Fibroblast of villous mesenchyme (primary cell): ENCODE measurements around the gene SMCP. TPM values are rescaled to one million over a fixed set of nuclear protein-coding genes. Genes with fewer than 3 reads are reported as not detected.

Source experiments
- DNase-seq: peaks from one replicate; pipeline ENCODE4 v3.0.0-alpha.2; 2010; ENCODE audit warnings: low read depth
- H3K4me3 ChIP-seq: 2 replicates; pipeline ENCODE4 v1.5.1; 2011; ENCODE audit warnings: low read depth, mild to moderate bottlenecking, low read length
- total RNA-seq: library from RNA; depleted of rRNA; stranded (reverse); fragments of >200 nt; gene quantifications from 2 replicates; pipeline ENCODE4 v1.2.3, GENCODE V29; 2012
- TF ChIP-seq, protein P1 (sequence below): IDR thresholded peaks from 2 replicates; pipeline ENCODE4 v1.5.1; 2012; ENCODE audit warnings: low read depth, mild to moderate bottlenecking, low read length; ENCODE audit not compliant: insufficient read depth

Gene SMCP
- total RNA-seq, 1 donor: not detected

DNA sequence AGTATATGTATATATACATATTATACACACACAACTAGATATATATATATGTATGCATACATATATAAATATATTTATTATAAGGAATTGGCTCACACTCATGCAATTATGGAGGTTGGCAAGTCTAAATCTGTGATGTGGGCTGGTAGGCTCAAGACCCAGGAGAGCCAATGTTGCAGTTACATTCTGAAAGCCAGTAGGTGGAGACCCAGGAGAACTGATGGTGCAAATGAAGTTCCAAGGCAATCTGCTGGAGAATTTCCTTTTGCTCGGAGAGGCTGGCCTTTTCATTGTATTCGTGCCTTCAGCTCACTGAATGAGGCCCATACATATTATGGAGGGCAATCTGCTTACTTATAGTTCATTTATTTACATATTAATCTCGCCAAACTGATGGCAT lies 39.7 kb downstream of the SMCP start:
- DNase-seq: no peak
- TF ChIP-seq, protein P1, sequence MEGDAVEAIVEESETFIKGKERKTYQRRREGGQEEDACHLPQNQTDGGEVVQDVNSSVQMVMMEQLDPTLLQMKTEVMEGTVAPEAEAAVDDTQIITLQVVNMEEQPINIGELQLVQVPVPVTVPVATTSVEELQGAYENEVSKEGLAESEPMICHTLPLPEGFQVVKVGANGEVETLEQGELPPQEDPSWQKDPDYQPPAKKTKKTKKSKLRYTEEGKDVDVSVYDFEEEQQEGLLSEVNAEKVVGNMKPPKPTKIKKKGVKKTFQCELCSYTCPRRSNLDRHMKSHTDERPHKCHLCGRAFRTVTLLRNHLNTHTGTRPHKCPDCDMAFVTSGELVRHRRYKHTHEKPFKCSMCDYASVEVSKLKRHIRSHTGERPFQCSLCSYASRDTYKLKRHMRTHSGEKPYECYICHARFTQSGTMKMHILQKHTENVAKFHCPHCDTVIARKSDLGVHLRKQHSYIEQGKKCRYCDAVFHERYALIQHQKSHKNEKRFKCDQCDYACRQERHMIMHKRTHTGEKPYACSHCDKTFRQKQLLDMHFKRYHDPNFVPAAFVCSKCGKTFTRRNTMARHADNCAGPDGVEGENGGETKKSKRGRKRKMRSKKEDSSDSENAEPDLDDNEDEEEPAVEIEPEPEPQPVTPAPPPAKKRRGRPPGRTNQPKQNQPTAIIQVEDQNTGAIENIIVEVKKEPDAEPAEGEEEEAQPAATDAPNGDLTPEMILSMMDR: no peak
- H3K4me3 ChIP-seq: no peak overlapping the region

DNA sequence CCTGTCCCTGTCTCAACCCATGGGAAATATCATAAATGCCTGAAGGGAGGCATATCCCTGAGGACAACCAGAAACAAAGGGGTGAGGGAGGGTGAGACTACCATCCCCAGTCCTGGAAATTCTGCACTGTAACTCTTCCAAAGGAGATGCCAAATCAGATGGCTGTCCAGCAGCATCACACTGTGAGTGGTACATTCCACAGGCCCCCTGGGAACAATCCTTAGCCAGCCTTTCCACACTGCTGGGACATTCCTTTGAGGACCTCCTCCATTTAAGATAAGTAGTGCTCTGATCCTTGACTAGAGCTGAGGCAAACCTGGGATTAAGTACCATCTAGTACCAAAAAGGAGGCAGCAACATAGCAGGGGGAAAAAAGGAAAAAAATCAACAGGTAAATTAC lies 40.9 kb downstream of the SMCP start:
- no peak overlapping the region for H3K4me3 ChIP-seq
- TF ChIP-seq, protein P1: no peak
- no peak for DNase-seq

DNA sequence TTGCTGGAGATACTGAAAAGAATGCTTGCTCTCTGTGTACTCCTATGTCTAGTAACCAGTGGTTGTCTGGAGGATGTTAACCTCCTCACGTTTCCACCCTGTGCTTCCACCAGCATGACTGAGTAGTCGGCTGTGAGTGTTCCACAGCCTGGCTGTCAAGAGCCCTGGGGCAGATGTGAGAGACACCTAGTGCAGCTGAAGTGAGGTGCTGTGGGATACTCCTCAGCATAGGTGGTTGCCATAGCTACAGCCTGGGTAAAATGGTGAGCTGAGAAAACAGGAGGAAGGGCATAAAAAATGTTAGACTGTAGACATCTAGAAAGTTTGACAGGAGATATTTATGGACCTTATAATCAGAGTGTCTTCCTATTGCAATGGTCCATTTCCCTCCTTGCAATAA lies 46.1 kb downstream of the SMCP start:
- H3K4me3 ChIP-seq: no peak overlapping the region
- TF ChIP-seq, protein P1: no peak
- DNase-seq: no peak

DNA sequence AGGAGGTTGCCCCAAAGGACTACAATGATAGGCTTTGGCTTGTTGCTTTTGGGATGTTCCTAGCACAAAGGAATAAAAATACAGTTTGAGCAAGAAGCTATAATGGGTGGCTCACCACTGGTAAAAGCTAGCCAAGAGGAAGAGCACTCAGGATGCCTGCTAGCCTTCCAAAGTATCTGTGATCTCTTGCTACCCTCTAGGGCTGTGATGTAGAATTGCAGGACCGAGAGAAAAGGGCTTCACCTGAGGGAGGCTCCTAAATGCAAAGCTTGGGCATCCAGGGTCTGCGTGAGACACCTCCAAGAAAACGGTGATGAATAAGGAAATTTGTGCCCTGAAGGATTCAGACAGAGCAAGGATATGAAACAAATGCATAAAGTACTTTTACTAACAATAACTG lies 48.0 kb downstream of the SMCP start:
- no peak for DNase-seq
- no peak overlapping the region for H3K4me3 ChIP-seq
- TF ChIP-seq, protein P1: peak; percentile 8

DNA sequence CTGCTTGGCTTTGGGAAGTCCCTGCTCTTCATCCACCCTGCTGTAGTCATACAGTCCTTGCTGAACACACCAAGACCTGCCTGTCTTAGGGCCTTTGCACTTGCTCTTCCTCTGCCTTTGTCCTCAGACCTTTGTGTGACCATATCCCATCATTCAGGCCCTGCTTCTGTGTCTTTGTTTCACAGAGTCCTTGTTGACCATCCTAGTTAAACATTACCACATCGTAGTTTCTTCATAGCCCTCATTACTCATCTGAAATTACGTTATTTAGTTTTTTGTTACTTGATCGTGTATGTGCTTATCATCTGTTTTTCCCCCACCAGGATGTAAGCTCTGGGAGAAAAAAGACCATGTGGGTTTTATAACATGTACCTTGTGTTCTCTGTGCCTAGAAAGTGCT lies 50.5 kb downstream of the SMCP start:
- no peak overlapping the region for H3K4me3 ChIP-seq
- TF ChIP-seq, protein P1: no peak
- DNase-seq: no peak

DNA sequence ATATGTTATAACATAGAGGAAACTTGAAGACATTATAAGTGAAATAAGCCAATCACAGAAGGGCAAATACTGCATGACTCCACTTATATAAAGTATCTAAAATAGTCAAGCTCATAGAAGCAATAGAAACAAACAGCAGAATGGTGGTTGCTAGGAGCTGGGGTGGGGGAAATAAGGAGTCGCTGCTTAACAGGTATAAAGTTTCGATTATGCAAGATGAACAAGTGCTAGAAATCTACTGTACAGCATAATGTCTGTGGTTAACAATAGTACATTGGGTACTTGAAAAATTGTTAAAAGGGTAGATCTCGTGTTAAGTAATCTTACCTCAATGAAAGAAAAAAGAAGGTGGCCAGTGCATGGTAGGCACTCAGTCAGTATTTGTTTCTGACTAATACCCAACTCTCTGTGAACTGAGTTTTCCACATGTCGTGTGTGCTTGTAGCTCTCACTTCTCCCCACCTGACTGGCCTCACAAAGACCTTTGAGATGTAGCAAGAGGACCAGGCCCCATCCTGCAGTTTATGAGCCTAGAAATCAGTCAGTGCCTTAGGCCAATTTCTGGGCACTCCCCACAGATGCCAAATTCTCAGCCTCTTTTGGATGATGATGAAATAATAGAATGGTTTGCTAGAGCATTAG lies 54.2 kb downstream of the SMCP start:
- DNase-seq: no peak
- TF ChIP-seq, protein P1: no peak
- H3K4me3 ChIP-seq: no peak overlapping the region

DNA sequence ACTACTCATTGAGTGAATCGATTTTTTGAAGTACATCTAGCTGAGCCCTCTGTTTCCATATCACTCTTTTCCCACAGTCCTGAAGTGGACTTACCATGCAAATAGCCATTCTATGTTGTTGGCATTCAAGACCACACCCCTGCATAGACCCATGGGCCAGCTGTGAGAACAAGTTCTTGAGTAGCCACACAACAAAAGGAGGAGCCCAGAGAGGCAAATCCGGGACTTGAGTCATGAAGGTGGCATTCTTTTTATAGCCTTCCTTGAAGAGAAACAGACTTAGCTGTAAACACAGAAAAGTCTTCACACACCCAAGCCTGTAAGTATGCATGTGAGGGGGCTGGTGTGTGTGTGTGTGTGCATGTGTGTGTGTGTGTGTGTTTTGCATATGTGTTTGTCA lies 55.1 kb downstream of the SMCP start:
- TF ChIP-seq, protein P1: no peak
- no peak overlapping the region for H3K4me3 ChIP-seq
- no peak for DNase-seq
